Measurements from ENCODE around the gene HTRA3.

GRCh38 chr4:8322794-8323704 is 53.5 kb downstream of the HTRA3 start:
- TF ChIP-seq EZH2 (IDR thresholded peaks at IDR 0.05; ENCODE audit: borderline replicate concordance, insufficient read depth, low read length, poor library complexity, severe bottlenecking) (no peak), POLR2AphosphoS5 (IDR thresholded peaks at IDR 0.05) (no peak)
- TF ChIP-seq, protein P1, sequence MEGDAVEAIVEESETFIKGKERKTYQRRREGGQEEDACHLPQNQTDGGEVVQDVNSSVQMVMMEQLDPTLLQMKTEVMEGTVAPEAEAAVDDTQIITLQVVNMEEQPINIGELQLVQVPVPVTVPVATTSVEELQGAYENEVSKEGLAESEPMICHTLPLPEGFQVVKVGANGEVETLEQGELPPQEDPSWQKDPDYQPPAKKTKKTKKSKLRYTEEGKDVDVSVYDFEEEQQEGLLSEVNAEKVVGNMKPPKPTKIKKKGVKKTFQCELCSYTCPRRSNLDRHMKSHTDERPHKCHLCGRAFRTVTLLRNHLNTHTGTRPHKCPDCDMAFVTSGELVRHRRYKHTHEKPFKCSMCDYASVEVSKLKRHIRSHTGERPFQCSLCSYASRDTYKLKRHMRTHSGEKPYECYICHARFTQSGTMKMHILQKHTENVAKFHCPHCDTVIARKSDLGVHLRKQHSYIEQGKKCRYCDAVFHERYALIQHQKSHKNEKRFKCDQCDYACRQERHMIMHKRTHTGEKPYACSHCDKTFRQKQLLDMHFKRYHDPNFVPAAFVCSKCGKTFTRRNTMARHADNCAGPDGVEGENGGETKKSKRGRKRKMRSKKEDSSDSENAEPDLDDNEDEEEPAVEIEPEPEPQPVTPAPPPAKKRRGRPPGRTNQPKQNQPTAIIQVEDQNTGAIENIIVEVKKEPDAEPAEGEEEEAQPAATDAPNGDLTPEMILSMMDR (IDR thresholded peaks at IDR 0.05; ENCODE audit: poor library complexity, severe bottlenecking) = no peak

Measured in neural cell (in vitro differentiated cells).